ENCODE results near the gene ALDH3B1.

ALDH3B1 gene

DNA sequence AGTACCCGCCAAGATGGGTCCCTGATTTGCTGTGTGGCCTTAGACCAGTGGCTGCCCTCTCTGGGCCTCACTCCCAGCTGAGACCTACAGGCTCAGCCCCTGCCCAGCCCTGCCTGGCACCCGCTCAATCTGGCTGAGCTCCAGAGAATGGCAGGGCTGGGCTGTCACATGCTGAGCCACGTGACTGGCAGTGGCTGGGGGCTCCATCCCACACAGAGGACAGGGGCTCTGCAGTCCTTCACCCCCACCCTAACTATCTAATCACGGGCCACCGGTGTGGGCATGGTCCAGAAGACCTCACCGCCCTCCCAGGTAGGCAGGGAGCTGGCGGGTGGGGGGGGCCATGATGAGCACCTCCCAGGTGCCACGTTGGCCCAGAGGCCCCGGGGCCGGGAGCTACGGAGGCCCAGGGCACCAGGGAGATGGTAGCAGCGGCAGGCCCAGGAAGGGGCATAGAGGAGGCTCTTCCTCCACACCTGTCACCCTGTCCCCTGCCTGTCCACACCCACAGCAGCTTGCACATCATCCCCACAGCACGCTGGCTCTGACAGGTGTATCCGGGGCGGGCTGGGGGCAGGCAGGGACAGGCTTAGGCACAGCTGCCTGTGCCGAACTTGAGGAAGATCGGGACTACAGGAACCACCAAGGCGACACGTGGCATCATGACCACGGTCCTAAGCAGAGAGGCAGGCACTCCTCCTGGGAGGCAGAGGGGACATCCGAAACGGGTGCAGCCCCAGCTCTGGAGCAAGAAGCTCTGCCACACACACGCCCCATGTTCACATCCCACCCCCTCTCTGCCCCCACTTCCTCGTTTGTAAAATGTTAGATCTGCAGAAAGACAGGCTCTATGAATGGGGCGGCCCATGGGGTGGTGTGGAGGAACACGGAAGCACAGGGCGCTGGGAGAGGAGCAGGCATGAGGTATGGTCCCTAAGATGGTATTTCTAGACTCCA lies 1.5 kb upstream of the ALDH3B1 start:
- no peak overlapping the region for H3K27ac ChIP-seq (ENCODE audit: low read depth, low read length)
- H3K4me1 ChIP-seq (ENCODE audit: insufficient read depth, low read length) = peaks cover 17% of the 10 kb centered on the region
- no peaks in the 10 kb centered on the region; the same call in 1 of the 2 replicates for H3K27me3 ChIP-seq (ENCODE audit: insufficient read depth, low read length)
- H3K9ac ChIP-seq (ENCODE audit: low read depth, low read length) = no peak overlapping the region
- WGBS = 88% methylated on average over 27 of the region's 27 CpGs
- H3K36me3 ChIP-seq (ENCODE audit: insufficient read depth, low read length) = no peaks in the 10 kb centered on the region
- no peaks in the 10 kb centered on the region for H3K9me3 ChIP-seq (ENCODE audit: insufficient read depth, low read depth, low read length)
- H3K4me3 ChIP-seq (ENCODE audit: low read length) = no peak overlapping the region

DNA sequence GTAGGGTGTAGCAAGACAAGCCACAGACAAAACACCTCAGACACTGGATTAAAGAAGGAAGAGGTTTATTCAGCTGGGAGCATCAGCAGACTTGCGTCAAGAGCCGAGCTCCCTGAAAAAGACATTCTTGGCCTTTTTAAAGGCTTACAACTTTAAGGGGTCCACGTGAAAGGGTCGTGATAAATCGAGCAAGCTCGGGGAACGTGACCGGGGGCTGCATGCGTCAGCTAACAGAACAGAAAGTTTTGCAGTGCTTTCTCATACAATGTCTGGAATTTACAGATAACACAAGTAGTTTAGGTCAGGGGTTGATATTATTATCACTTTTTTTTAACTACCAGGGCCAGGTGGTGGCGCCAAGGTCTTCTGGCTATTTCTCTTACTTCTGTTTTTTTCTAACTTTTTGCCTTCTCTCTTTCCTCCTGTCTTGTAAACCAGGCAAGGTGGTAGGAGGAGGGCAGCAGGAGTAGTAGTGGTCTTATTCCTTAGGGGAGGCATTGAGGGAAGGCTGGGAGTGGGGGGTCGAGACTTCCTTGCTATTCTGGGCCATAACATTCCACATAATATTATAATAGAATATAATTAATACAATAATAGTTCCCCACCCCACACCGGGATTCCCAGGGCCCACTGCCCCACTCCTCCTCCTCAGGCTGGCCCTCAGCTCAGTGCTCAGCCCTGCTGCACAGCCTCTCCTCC lies 587 bp upstream of the ALDH3B1 start:
- no peak overlapping the region; the same call in 1 of the 2 replicates for H3K9ac ChIP-seq (ENCODE audit: low read depth, low read length)
- no peaks in the 10 kb centered on the region for H3K27me3 ChIP-seq (ENCODE audit: insufficient read depth, low read length)
- no peaks in the 10 kb centered on the region for H3K36me3 ChIP-seq (ENCODE audit: insufficient read depth, low read length)
- H3K27ac ChIP-seq (ENCODE audit: low read depth, low read length) = no peak overlapping the region
- no peak overlapping the region for H3K4me3 ChIP-seq (ENCODE audit: low read length)
- no peaks in the 10 kb centered on the region for H3K9me3 ChIP-seq (ENCODE audit: insufficient read depth, low read depth, low read length)
- peaks cover 13% of the 10 kb centered on the region for H3K4me1 ChIP-seq (ENCODE audit: insufficient read depth, low read length)
- WGBS = 88% methylated on average over 10 of the region's 12 CpGs

GRCh38 chr11:68011051-68011943 lies 1.2 kb downstream of the ALDH3B1 start:
- H3K27me3 ChIP-seq (ENCODE audit: insufficient read depth, low read length) = no peaks in the 10 kb centered on the region
- no peak overlapping the region for H3K27ac ChIP-seq (ENCODE audit: low read depth, low read length)
- no peaks in the 10 kb centered on the region for H3K36me3 ChIP-seq (ENCODE audit: insufficient read depth, low read length)
- H3K4me1 ChIP-seq (ENCODE audit: insufficient read depth, low read length) = peaks cover 12% of the 10 kb centered on the region
- H3K9me3 ChIP-seq (ENCODE audit: insufficient read depth, low read depth, low read length) = no peaks in the 10 kb centered on the region
- no peak overlapping the region for H3K4me3 ChIP-seq (ENCODE audit: low read length)
- 91% methylated on average over 16 of the region's 16 CpGs for WGBS
- no peak overlapping the region for H3K9ac ChIP-seq (ENCODE audit: low read depth, low read length)

DNA sequence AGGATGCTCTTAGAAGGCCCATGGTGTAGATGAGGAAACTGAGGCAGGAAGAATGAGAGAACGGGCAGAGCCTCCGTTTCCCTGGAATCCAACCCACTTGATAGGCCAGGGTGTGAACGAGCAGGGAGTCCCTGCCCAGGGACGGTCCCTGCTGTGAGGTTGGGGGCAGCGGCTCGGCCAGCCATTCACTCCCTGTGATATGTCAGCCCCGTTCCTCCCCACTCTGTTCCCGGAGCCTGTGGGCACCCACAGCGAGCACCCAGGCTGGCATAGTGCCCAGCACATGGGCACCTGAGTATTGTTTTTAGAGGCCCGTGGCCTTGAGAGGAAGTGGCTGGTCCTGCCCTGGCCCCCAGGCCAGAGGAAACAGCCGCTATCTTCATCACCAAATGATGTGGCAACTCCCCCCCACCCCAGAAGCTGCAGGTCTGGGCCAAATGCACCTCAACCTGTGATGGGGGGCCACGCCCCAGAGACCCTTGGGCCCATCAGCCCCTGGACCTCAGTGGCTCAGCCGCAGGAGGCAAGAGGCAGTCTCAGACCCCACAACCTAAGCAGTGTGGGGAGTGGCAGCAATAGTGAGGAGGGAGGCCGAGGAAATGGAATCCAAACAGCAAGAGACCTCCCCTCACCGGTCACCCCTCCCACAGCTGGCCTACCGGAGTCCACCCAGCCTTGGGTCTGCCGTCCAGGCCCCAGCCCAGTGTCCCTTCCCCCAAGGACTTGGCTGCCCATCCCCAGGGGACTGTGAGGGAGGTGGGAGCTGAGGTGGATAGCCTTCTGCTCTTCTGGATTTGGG lies 2.1 kb downstream of the ALDH3B1 start:
- no peak overlapping the region for H3K27ac ChIP-seq (ENCODE audit: low read depth, low read length)
- peaks cover 12% of the 10 kb centered on the region for H3K4me1 ChIP-seq (ENCODE audit: insufficient read depth, low read length)
- WGBS = 90% methylated on average over 16 of the region's 17 CpGs

GRCh38 chr11:68012843-68013610 lies 2.9 kb downstream of the ALDH3B1 start:
- peaks cover 12% of the 10 kb centered on the region for H3K4me1 ChIP-seq (ENCODE audit: insufficient read depth, low read length)

More for the DNA sequence above, 2.1 kb downstream of the ALDH3B1 start:
- Histone ChIP-seq H3K4me3 (ENCODE audit: low read length) (no peak overlapping the region), H3K27me3 (ENCODE audit: insufficient read depth, low read length) (no peaks in the 10 kb centered on the region), H3K9me3 (ENCODE audit: insufficient read depth, low read depth, low read length) (no peaks in the 10 kb centered on the region), H3K36me3 (ENCODE audit: insufficient read depth, low read length) (no peaks in the 10 kb centered on the region), H3K9ac (ENCODE audit: low read depth, low read length) (no peak overlapping the region)

GRCh38 chr11:68013611-68014156 lies 3.6 kb downstream of the ALDH3B1 start:
- no peaks in the 10 kb centered on the region for H3K27me3 ChIP-seq (ENCODE audit: insufficient read depth, low read length)
- no peak overlapping the region for H3K4me3 ChIP-seq (ENCODE audit: low read length)
- no peaks in the 10 kb centered on the region for H3K36me3 ChIP-seq (ENCODE audit: insufficient read depth, low read length)
- H3K4me1 ChIP-seq (ENCODE audit: insufficient read depth, low read length) = peaks cover 12% of the 10 kb centered on the region
- no peak overlapping the region for H3K27ac ChIP-seq (ENCODE audit: low read depth, low read length)
- no peak overlapping the region for H3K9ac ChIP-seq (ENCODE audit: low read depth, low read length)
- no peaks in the 10 kb centered on the region for H3K9me3 ChIP-seq (ENCODE audit: insufficient read depth, low read depth, low read length)
- WGBS = 92% methylated on average over 14 of the region's 14 CpGs

More at GRCh38 chr11:68012843-68013610, 2.9 kb downstream of the ALDH3B1 start:
- Histone ChIP-seq H3K27ac (ENCODE audit: low read depth, low read length) (no peak overlapping the region), H3K9ac (ENCODE audit: low read depth, low read length) (no peak overlapping the region), H3K36me3 (ENCODE audit: insufficient read depth, low read length) (no peaks in the 10 kb centered on the region), H3K27me3 (ENCODE audit: insufficient read depth, low read length) (no peaks in the 10 kb centered on the region), H3K9me3 (ENCODE audit: insufficient read depth, low read depth, low read length) (no peaks in the 10 kb centered on the region), H3K4me3 (ENCODE audit: low read length) (no peak overlapping the region)
- WGBS = 84% methylated on average over 16 of the region's 16 CpGs

DNA sequence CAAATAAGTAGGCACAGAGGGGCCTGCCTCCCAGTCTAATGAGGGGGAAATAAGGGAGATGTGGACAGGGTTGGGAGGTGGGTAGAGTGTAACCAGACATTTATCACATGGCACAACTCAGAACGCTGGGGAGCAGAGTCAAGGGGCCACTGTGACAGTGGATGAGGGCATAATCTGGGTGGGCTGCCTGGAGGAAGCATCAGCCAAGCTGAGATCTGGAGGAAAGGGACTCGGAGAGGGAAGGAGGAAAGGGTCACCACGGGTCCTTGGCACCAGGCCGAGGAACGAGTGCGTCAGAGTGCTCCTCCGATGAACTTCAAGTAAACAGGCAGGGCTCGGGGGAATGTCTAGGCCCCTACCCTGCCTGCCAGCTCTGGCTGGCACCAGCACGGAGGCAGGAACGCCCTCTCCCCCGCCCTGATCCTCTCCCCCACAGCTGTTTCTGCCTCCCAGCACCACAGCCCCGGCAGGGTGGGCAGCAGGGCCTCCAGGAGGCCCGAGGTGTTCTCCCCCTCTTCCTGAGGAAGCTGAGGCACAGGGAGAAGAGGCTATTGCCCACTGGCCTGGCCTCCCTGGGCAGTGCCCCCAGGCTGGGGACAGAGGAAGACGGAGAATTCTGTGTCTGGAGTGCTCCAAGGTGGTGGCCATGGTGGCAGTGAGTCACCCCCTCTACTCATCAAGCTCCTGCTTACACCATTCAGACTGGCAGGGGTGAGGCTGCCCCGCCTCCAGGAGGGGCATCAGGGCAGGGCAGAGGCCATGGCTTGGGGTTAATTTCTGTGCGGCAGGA lies 4.2 kb downstream of the ALDH3B1 start:
- H3K9me3 ChIP-seq (ENCODE audit: insufficient read depth, low read depth, low read length) = no peaks in the 10 kb centered on the region
- no peaks in the 10 kb centered on the region for H3K27me3 ChIP-seq (ENCODE audit: insufficient read depth, low read length)
- no peak overlapping the region for H3K4me3 ChIP-seq (ENCODE audit: low read length)
- H3K36me3 ChIP-seq (ENCODE audit: insufficient read depth, low read length) = no peaks in the 10 kb centered on the region
- peak overlapping the region; percentile 11; the same call in 1 of the 2 replicates for H3K9ac ChIP-seq (ENCODE audit: low read depth, low read length)
- WGBS = 84% methylated on average over 16 of the region's 16 CpGs
- H3K27ac ChIP-seq (ENCODE audit: low read depth, low read length) = no peak overlapping the region
- peaks cover 12% of the 10 kb centered on the region for H3K4me1 ChIP-seq (ENCODE audit: insufficient read depth, low read length)

- peaks cover 12% of the 10 kb centered on the region for H3K4me1 ChIP-seq (ENCODE audit: insufficient read depth, low read length)
- H3K9ac ChIP-seq (ENCODE audit: low read depth, low read length) = no peak overlapping the region
- no peaks in the 10 kb centered on the region for H3K27me3 ChIP-seq (ENCODE audit: insufficient read depth, low read length)
- no peak overlapping the region for H3K27ac ChIP-seq (ENCODE audit: low read depth, low read length)
- H3K9me3 ChIP-seq (ENCODE audit: insufficient read depth, low read depth, low read length) = no peaks in the 10 kb centered on the region
- WGBS = 93% methylated on average over 19 of the region's 19 CpGs
- no peaks in the 10 kb centered on the region for H3K36me3 ChIP-seq (ENCODE audit: insufficient read depth, low read length)
- H3K4me3 ChIP-seq (ENCODE audit: low read length) = no peak overlapping the region
These were observed 4.9 kb downstream of the ALDH3B1 start for GRCh38 chr11:68014947-68015447.

- Histone ChIP-seq H3K27me3 (ENCODE audit: insufficient read depth, low read length) (no peaks in the 10 kb centered on the region), H3K27ac (ENCODE audit: low read depth, low read length) (no peak overlapping the region), H3K9me3 (ENCODE audit: insufficient read depth, low read depth, low read length) (no peaks in the 10 kb centered on the region), H3K36me3 (ENCODE audit: insufficient read depth, low read length) (no peaks in the 10 kb centered on the region), H3K9ac (ENCODE audit: low read depth, low read length) (no peak overlapping the region), H3K4me3 (ENCODE audit: low read length) (no peak overlapping the region), H3K4me1 (ENCODE audit: insufficient read depth, low read length) (peaks cover 7% of the 10 kb centered on the region)
- WGBS = 96% methylated on average over 8 of the region's 8 CpGs
These were observed 5.3 kb downstream of the ALDH3B1 start for GRCh38 chr11:68015467-68015866.

All from HUES64 (cell line).